ENCODE data around the gene PTPRM.
A peak's percentile ranks its signal among the peaks of the same experiment; 100 is the strongest.

PTPRM gene

GRCh38 chr18:7757175-7757574, 190.1 kb downstream of the PTPRM start:
- DNase-seq (ENCODE audit: low read depth): peak; percentile 21

DNA sequence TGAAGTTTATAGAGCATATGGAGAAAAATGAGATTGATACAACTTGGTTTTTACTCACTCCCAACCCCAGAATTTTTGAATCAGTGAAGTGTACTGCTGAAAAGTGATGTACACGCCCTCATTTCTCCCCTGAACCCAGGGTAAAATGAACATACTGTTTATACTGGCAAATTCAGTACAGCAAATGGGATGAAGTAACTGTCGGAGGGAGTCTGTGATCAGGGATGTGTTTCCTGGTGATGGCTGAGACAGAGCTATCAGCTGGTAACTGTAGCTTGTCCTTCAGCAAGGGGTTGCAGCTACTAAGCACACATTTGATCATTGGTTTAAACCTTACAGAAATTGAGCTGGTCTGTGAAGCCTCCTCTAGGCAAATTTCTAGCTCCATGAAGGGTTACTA, 191.6 kb downstream of the PTPRM start:
- DNase-seq (ENCODE audit: low read depth): no peak

DNA sequence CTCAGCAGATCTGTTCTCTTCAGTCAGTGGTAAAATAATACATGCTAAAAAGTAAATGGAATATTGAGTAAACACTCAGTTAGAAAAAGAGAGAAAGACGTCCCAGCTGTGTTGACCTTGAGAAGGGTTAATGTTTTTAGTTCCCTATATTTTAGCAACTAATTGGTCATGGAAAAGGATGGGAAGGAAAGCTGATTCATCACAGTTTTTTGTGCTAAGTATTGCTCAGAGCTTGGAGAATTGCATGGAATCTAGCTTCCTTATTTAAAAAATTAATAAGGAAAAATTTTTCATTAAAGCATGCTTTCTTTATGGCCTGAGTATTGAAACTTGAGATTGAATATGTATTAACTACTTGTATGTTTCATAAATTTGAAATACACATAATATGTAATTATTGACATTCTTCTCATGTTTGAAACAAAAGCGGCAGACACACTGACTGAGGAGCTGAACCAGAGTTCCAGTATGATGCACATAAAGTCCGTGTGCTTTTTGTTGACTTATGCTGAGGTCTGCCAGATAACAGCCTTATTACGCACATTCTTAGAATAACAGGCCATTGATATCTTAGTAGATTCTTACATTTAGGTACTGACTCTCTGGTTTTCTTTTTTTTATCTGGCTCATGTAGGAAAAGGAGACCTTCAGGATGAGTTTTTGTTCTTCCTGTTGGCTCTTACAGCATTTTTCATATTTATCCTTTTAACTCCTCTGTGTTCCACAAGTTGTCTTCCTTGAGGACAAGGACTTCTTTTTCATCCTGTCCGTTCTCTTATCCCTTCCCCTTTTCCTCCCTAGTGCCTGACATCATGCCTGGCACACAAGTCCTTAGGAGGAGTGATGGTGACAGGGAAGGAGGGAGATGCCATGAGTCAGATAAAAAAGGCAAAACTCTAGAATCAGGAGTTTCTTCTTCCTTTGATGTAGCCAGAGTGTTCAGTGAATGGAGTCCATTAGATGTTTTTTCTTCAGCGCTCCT, 194.1 kb downstream of the PTPRM start:
- no peak for DNase-seq (ENCODE audit: low read depth)

- no peak for DNase-seq (ENCODE audit: low read depth)
These were observed 197.3 kb downstream of the PTPRM start for GRCh38 chr18:7764405-7764804.

DNA sequence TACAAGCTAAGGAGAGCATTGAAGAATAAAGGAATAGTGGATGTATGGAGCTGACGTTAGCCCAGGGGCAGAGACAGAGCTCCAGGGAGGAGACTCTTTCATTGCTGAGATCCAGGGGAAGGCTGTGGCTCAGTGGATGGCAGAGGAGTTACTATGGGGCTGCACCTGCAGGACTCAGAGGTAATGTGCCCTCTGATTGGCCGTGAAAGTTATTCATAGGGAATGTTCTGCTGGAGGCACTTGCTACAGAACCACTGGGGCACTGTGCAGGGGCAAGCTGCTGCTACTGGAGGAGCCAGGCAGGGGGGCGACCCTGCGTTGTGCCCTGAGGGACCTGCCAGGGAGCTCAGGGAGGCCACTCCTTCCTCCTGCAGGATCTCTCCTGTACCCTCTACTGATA, 199.2 kb downstream of the PTPRM start:
- DNase-seq (ENCODE audit: low read depth): no peak

GRCh38 chr18:7766817-7767216, 199.7 kb downstream of the PTPRM start:
- DNase-seq (ENCODE audit: low read depth): no peak

DNA sequence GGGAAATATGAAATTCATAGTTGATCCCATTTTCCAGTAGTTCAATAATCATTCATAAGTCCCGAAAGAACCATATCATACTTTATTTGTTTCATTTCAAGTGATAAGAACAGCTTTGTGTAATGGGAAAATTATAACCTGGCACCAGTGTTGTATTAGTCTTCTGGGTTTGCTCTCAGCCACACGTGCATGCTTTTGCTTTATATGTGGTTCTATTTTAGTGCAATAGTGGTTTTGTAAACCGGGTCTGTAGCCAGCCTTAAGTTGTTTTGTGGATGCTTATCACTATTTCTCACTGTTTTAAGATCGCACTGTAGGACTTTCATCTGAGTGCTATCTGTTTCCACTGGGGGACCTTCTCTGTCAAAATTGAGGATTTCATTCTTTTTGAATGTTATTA, 203.8 kb downstream of the PTPRM start:
- no peak for DNase-seq (ENCODE audit: low read depth)

GRCh38 chr18:7772510-7772888, 205.4 kb downstream of the PTPRM start:
- DNase-seq (ENCODE audit: low read depth): no peak

DNA sequence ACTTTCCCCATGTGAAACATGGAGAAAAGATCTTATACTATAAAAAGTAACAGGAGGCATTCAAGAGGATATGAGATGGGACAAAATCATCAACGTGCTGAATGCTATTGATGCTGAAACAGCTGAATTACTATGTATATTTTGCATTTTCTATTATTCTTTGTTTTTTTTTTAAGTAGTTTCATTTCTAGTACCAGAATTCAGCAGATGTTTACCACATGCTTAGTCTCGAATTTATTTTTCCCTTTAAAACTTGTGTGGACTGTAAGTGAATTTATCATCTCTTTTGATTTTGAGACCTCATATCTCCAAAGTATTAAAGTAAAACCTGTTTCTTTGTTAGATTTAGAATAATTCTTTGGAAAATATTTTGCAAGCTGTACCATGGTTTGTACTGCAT, 205.8 kb downstream of the PTPRM start:
- DNase-seq (ENCODE audit: low read depth): no peak

- DNase-seq (ENCODE audit: low read depth): no peak
These were observed 208.0 kb downstream of the PTPRM start for GRCh38 chr18:7775128-7775527.

GRCh38 chr18:7775843-7776242, 208.7 kb downstream of the PTPRM start:
- DNase-seq (ENCODE audit: low read depth): no peak

- DNase-seq (ENCODE audit: low read depth): peak; percentile 7
These were observed 211.1 kb downstream of the PTPRM start for GRCh38 chr18:7778181-7778580.

GRCh38 chr18:7779211-7779610, 212.1 kb downstream of the PTPRM start:
- peak; percentile 21 for DNase-seq (ENCODE audit: low read depth)

DNA sequence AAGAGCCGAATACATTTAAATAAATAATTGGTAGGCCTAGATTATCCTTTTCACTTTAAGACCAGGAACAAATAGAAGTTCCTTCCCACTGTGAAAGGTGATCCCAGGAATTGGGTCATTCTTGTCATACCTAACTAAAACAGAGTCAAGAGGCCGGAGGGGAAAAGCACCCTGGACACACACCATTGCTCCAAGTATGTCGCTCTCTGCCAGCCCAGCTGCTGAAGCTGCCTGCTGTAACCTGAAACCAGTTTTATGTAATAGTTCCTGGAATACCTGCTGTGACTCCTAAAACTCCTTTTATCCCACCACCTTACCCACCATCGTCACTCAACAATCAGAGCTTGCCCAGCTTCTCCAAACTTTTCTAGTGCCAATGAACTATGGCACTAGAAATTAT, 217.1 kb downstream of the PTPRM start:
- no peak for DNase-seq (ENCODE audit: low read depth)

GRCh38 chr18:7786569-7786968, 219.5 kb downstream of the PTPRM start:
- DNase-seq (ENCODE audit: low read depth): no peak

DNA sequence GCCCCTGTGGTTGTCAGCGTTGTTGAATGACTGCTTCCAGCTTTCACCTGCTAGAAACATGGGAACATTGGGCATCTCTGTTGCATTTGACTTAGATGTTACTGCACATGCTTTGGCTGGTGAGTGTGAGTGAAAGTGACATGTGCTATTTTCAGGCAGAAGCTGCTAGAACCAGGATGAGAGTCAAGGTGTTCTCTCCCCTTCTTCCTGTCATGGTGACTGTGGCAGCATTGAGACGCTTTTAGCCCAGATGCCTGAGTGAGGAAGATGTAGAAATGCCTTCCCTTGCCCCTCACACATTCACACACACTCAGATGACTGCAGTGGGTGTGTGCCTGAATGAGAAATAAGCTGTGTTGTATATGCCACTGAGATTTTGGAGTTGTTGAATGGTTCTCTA, 220.2 kb downstream of the PTPRM start:
- no peak for DNase-seq (ENCODE audit: low read depth)

DNA sequence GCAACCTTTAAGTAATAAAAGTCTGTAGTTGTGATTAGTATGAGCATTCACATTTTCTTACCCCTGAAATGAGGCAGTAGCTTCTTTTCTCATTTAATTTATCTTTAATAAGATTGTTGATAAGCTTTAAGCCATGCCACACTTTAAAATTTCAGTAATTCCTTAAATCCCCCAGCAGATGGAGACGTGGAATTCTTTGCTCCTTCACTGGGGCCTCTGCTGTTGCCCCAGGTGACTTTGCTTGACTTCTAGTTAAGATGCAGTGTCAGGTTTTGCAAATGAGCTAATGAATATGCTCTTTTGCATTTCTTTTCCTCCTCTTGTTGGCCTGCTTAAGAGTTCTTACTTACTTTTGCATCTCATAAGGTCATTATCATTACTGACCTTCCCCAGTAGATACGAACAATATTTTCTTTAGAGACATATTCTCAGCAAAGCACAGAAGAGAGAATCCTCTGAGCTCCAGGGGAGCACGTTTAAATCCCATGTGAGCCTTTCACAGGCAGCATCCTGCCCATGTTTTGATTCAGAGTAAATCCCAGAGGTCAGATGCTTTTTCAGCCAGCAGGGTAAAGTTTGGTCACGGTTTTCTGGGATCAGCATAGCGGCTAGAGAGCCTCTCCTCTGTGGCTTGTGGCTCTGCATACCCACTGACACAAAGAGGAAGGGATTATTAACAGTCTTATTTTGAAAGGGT, 222.9 kb downstream of the PTPRM start:
- DNase-seq (ENCODE audit: low read depth): peak; percentile 63

- DNase-seq (ENCODE audit: low read depth): no peak
These were observed 226.0 kb downstream of the PTPRM start for GRCh38 chr18:7793100-7793499.

DNA sequence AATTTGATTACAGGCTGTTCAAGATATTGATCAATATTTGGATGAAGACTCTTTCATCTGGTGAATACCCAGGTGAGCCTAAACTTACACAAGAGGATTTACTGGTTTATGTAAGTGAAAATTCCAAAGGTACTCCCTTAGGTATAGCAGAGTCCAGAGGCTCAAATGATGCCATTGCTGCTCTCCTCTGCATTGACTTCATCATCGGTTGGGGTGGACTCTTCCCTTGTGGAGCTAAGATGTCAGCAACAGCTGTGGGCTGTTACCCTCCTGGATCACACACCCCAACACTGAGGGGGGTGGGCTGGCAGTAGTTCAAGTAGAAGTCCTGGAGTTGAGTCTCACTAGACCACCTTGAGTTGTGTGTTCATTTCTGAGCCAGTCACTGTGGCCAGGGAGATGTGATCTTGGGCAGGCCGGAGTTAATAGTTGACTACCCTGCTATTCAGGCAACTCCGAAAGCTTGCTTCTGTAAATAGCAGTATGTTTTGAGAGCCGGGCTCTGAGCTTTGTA, 236.9 kb downstream of the PTPRM start:
- DNase-seq (ENCODE audit: low read depth): no peak

- DNase-seq (ENCODE audit: low read depth): no peak
These were observed 238.0 kb downstream of the PTPRM start for GRCh38 chr18:7805096-7805495.

DNA sequence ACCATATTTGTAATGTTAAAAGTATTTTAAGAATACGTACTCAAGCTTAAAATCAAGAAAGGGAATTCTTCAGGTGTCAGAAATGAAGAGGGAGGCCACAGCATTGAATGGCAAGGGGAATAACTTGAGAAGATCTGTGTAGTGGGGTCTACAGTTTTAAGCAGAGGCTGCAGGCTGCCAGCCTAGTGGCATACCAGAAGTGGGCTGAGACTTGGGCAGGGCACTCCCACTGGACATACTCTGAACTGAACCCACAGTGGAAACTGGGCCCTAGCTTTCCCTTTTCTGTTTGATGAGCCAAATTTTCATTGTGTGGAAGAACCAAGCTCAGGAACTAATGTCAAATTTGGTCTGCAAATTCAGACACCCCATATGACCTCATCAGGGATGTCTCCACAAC, 238.8 kb downstream of the PTPRM start:
- DNase-seq (ENCODE audit: low read depth): peak; percentile 4

DNA sequence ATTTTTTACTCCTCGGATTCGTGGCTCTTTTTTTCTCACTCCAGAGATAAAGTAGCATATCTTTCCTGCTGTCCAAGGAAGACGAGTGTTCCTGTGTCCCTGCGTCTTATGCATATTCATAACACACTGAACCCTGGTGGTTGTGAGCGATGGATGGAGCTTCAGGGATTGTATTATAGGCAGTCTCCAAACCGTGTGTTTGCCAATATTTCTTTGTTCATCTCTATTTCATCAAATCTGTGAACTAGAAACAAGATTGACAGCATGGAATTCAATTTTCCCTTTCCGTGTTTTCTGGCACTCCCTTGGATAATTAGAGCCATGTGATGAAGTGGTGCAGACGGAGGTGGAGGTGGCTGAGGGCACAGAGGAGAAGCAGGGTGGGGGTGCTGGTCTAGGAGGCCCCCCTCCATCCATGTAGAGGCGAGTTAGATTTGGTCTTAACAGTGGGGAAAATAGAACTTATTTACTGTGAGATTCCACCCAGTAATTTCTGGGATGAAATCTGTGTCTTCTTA, 240.9 kb downstream of the PTPRM start:
- no peak for DNase-seq (ENCODE audit: low read depth)

DNA sequence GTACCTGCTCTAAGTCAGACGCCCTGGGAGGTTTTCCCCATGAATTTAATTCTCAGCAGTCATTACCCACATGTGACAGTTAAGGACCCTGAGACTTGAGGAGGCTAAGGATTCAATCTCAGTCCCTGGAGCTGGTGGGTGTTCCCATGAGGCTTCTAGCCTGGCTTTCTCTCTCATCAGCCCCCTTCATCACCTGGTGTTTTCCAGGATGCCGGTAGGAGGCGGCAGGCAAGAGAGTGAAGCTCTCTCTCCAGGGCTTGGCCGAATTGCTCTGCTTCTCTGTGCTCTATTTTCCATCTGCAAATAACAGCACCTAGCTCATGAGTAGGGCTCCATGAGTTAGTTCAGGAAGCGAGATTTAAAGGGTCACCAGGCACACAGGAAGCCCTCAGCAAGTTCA, 241.9 kb downstream of the PTPRM start:
- no peak for DNase-seq (ENCODE audit: low read depth)

Data from ELR (cell line).